NCI-H2171 (cell line): Measurements from ENCODE around the gene NELFE.

Experiments used
- DNase-seq: peaks from one replicate; lab custom pipeline; 2025; lab: John Stamatoyannopoulos, UW

NELFE gene

GRCh38 chr6:31972709-31973350 lies 14.1 kb upstream of the NELFE start:
- no peak for DNase-seq

- DNase-seq = peak; percentile 100
Measured at GRCh38 chr6:31971993-31972708, 13.4 kb upstream of the NELFE start, which contains the start of gene DXO. Gene DXO, minus strand, starts transcription at chr6:31972138. Its CDS starts 463 bp downstream, at chr6:31971675.

- DNase-seq = no peak
Measured at GRCh38 chr6:31971279-31971992, 12.7 kb upstream of the NELFE start.

- DNase-seq = peak; percentile 71
Measured at GRCh38 chr6:31970604-31971271, 12.0 kb upstream of the NELFE start.

GRCh38 chr6:31969712-31970603 lies 11.2 kb upstream of the NELFE start:
- DNase-seq = no peak

- DNase-seq = no peak
Measured at GRCh38 chr6:31968791-31969711, 10.3 kb upstream of the NELFE start.

- no peak for DNase-seq
Measured at GRCh38 chr6:31968326-31968725, 9.6 kb upstream of the NELFE start.

- DNase-seq = no peak
Measured at GRCh38 chr6:31967926-31968320, 9.2 kb upstream of the NELFE start.

GRCh38 chr6:31966997-31967925 lies 8.5 kb upstream of the NELFE start:
- no peak for DNase-seq

GRCh38 chr6:31966506-31966905 lies 7.7 kb upstream of the NELFE start:
- no peak for DNase-seq

GRCh38 chr6:31965700-31966099 lies 6.9 kb upstream of the NELFE start:
- no peak for DNase-seq

GRCh38 chr6:31963921-31964320 lies 5.2 kb upstream of the NELFE start:
- DNase-seq = no peak

- DNase-seq = no peak
Measured at GRCh38 chr6:31961616-31962015, 2.8 kb upstream of the NELFE start.

GRCh38 chr6:31958412-31958740 lies 395 bp downstream of the NELFE start:
- no peak for DNase-seq

- no peak for DNase-seq
Measured at GRCh38 chr6:31956796-31957195, 2.0 kb downstream of the NELFE start.

GRCh38 chr6:31954511-31954910 lies 4.3 kb downstream of the NELFE start:
- DNase-seq = no peak

GRCh38 chr6:31952890-31953289 lies 5.9 kb downstream of the NELFE start:
- DNase-seq = no peak

GRCh38 chr6:31952140-31952805 lies 6.5 kb downstream of the NELFE start:
- no peak for DNase-seq
